Dedifferentiated amniotic fluid mesenchymal stem cell (primary cell): ENCODE data around the gene STPG4.

Experiments
- DNase-seq: peaks from one replicate; pipeline ENCODE4 v3.0.0-alpha.2; 2016; ENCODE audit errors: extremely low spot score

STPG4 gene

GRCh38 chr2:47088371-47089082 lies 66.6 kb downstream of the STPG4 start:
- no peak for DNase-seq

- DNase-seq, result no peak
These were observed 68.1 kb downstream of the STPG4 start for GRCh38 chr2:47087051-47087450.

- no peak for DNase-seq
These were observed 68.5 kb downstream of the STPG4 start for GRCh38 chr2:47086571-47086970.

GRCh38 chr2:47086054-47086471 lies 69.0 kb downstream of the STPG4 start:
- DNase-seq, result no peak

- no peak for DNase-seq
These were observed 71.0 kb downstream of the STPG4 start for GRCh38 chr2:47083886-47084687.

GRCh38 chr2:47083485-47083884 lies 71.6 kb downstream of the STPG4 start:
- DNase-seq, result no peak

GRCh38 chr2:47083005-47083404 lies 72.1 kb downstream of the STPG4 start:
- no peak for DNase-seq

- DNase-seq, result no peak
These were observed 74.2 kb downstream of the STPG4 start for GRCh38 chr2:47080888-47081301.

- no peak for DNase-seq
These were observed 75.3 kb downstream of the STPG4 start for GRCh38 chr2:47079515-47080412.

GRCh38 chr2:47078541-47079482 lies 76.3 kb downstream of the STPG4 start:
- DNase-seq, result no peak

- no peak for DNase-seq
These were observed 77.5 kb downstream of the STPG4 start for GRCh38 chr2:47077442-47078117.

- DNase-seq, result peak; percentile 94
These were observed 78.3 kb downstream of the STPG4 start for GRCh38 chr2:47076586-47077441.

GRCh38 chr2:47076126-47076506 lies 79.0 kb downstream of the STPG4 start:
- no peak for DNase-seq

- DNase-seq, result no peak
These were observed 79.6 kb downstream of the STPG4 start for GRCh38 chr2:47075361-47076125.

- DNase-seq, result no peak
These were observed 80.4 kb downstream of the STPG4 start for GRCh38 chr2:47074691-47075090.

- DNase-seq, result no peak
These were observed 81.5 kb downstream of the STPG4 start for GRCh38 chr2:47073641-47074040.

GRCh38 chr2:47073217-47073616 lies 81.9 kb downstream of the STPG4 start:
- no peak for DNase-seq

- no peak for DNase-seq
These were observed 82.3 kb downstream of the STPG4 start for GRCh38 chr2:47072728-47073191.
